Stimulated activated naive CD8-positive, alpha-beta T cell treated with anti-CD3 and anti-CD28 coated beads, Interleukin-15, Interleukin-2, amounts not matched to agents 100 U/mL and 50 U/mL, for 24 hours (primary cell): ENCODE measurements around the gene RMI2.

Source experiments
- ATAC-seq: fragments of 150-1000 bp; cut with Tn5 transposase; one replicate; pipeline ENCODE4 v1.10.0; 2021
- DNase-seq: peaks from one replicate; pipeline ENCODE4 v3.0.0; 2021

RMI2 gene

GRCh38 chr16:11309895-11310633, 35.2 kb upstream of the RMI2 start:
- DNase-seq (no peak), ATAC-seq (no peak)

GRCh38 chr16:11310634-11310977, 34.7 kb upstream of the RMI2 start:
- no peak for ATAC-seq

GRCh38 chr16:11310997-11311561, 34.2 kb upstream of the RMI2 start:
- DNase-seq (no peak), ATAC-seq (peak; percentile 31)

More at GRCh38 chr16:11310634-11310977, 34.7 kb upstream of the RMI2 start:
- no peak for DNase-seq

- DNase-seq (no peak), ATAC-seq (peak; percentile 12)
Observed at GRCh38 chr16:11312718-11313492, 32.4 kb upstream of the RMI2 start.

- no peak for DNase-seq
- no peak for ATAC-seq
Observed at GRCh38 chr16:11313493-11314308, 31.6 kb upstream of the RMI2 start.

GRCh38 chr16:11314309-11314894, 30.9 kb upstream of the RMI2 start:
- DNase-seq (no peak), ATAC-seq (no peak)

GRCh38 chr16:11315510-11315909, 29.7 kb upstream of the RMI2 start:
- ATAC-seq (no peak), DNase-seq (no peak)

GRCh38 chr16:11316331-11317015, 28.8 kb upstream of the RMI2 start:
- DNase-seq (no peak), ATAC-seq (no peak)

GRCh38 chr16:11318817-11319216, 26.4 kb upstream of the RMI2 start:
- no peak for DNase-seq
- ATAC-seq = no peak

GRCh38 chr16:11319529-11320146, 25.6 kb upstream of the RMI2 start:
- ATAC-seq (no peak), DNase-seq (no peak)

GRCh38 chr16:11320170-11320569, 25.1 kb upstream of the RMI2 start:
- ATAC-seq (no peak), DNase-seq (no peak)

- DNase-seq = no peak
- no peak for ATAC-seq
Observed at GRCh38 chr16:11321662-11322061, 23.6 kb upstream of the RMI2 start.

GRCh38 chr16:11322823-11323222, 22.4 kb upstream of the RMI2 start:
- DNase-seq (no peak), ATAC-seq (no peak)

- no peak for DNase-seq
Observed at GRCh38 chr16:11323551-11324336, 21.5 kb upstream of the RMI2 start.

GRCh38 chr16:11325404-11326083, 19.7 kb upstream of the RMI2 start:
- DNase-seq (no peak), ATAC-seq (peak; percentile 48)

More at GRCh38 chr16:11323551-11324336, 21.5 kb upstream of the RMI2 start:
- no peak for ATAC-seq

- DNase-seq (no peak), ATAC-seq (no peak)
Observed at GRCh38 chr16:11326084-11326736, 19.0 kb upstream of the RMI2 start.

GRCh38 chr16:11326737-11327276, 18.5 kb upstream of the RMI2 start:
- no peak for ATAC-seq
- DNase-seq = no peak

GRCh38 chr16:11327277-11328171, 17.7 kb upstream of the RMI2 start:
- DNase-seq = no peak
- ATAC-seq = peak; percentile 25
